BLaER1 treated with 17β-estradiol and CSF1 and Interleukin-3, amounts not matched to agents 10 nM and 100 nM (cell line): ENCODE measurements around the gene INCA1.
"Not testable (repeated sequence)": the region's sequence is repeated elsewhere in the genome, so short reads cannot be mapped to it uniquely, and the experiment has no call there.

Experiments
- H3K27ac ChIP-seq, 11 experiments: shearing (Covaris generic); formaldehyde crosslinking; 2 replicates each; pipeline ENCODE4 v1.8.1; 2022
- H3K27me3 ChIP-seq, 11 experiments: shearing (Covaris generic); formaldehyde crosslinking; 2 replicates each; pipeline ENCODE4 v1.8.1; 2022
- H3K36me3 ChIP-seq, 11 experiments: shearing (Covaris generic); formaldehyde crosslinking; 2 replicates each; pipeline ENCODE4 v1.8.1; 2022
- H3K4me1 ChIP-seq, 10 experiments: shearing (Covaris generic); formaldehyde crosslinking; 2 replicates each; pipeline ENCODE4 v1.8.1; 2022
- H3K4me2 ChIP-seq, 11 experiments: shearing (Covaris generic); formaldehyde crosslinking; 2 replicates each; pipeline ENCODE4 v1.8.1; 2022
- H3K4me3 ChIP-seq, 10 experiments: shearing (Covaris generic); formaldehyde crosslinking; 2 replicates each; pipeline ENCODE4 v1.8.1; 2022
- H3K9ac ChIP-seq, 11 experiments: shearing (Covaris generic); formaldehyde crosslinking; 2 replicates each; pipeline ENCODE4 v1.8.1; 2022
- H3K9me3 ChIP-seq, 11 experiments: shearing (Covaris generic); formaldehyde crosslinking; replicated peaks in 1 of 11; 2 replicates each; pipeline ENCODE4 v1.8.1; 2022
- H4K20me1 ChIP-seq, 11 experiments: shearing (Covaris generic); formaldehyde crosslinking; 2 replicates each; pipeline ENCODE4 v1.8.1; 2022
- Cebpa-rat ChIP-seq, 11 experiments: shearing (Covaris generic); IDR thresholded peaks; 2 replicates each; pipeline ENCODE4 v1.8.1; 2022

The INCA1 gene

GRCh38 chr17:5033352-5034015 is 36.2 kb upstream of the INCA1 start:
- no peak overlapping the region for H3K4me3 ChIP-seq
- TF ChIP-seq Cebpa-rat (IDR thresholded peaks at IDR 0.05) = no peak
- H3K4me2 ChIP-seq = peak overlapping the region in 1 of 11 experiments; percentile 7; a peak in 1 of 22 replicates
- H3K27ac ChIP-seq = no peak overlapping the region
- peaks cover 15 to 29% (median 23%) of the 10 kb centered on the region in 10 experiments; a peak in 19 of 20 replicates for H3K4me1 ChIP-seq
- H3K36me3 ChIP-seq = no peaks in the 10 kb centered on the region
- H3K9me3 ChIP-seq = no peaks in the 10 kb centered on the region
- H3K27me3 ChIP-seq = peaks cover 0 to 13% (median 3%) of the 10 kb centered on the region in 11 experiments; a peak in 9 of 22 replicates
- H3K9ac ChIP-seq = no peak overlapping the region
- no peaks in the 10 kb centered on the region for H4K20me1 ChIP-seq

GRCh38 chr17:5032865-5033264 is 35.5 kb upstream of the INCA1 start:
- peak overlapping the region in 3 of 11 experiments; percentile 7 to 83 (median 81); a peak in 3 of 22 replicates for H3K4me2 ChIP-seq
- no peak overlapping the region for H3K4me3 ChIP-seq
- no peaks in the 10 kb centered on the region for H3K36me3 ChIP-seq
- no peaks in the 10 kb centered on the region for H3K9me3 ChIP-seq
- TF ChIP-seq Cebpa-rat (IDR thresholded peaks at IDR 0.05) = no peak
- peaks cover 15 to 29% (median 23%) of the 10 kb centered on the region in 10 experiments; a peak in 19 of 20 replicates for H3K4me1 ChIP-seq
- H4K20me1 ChIP-seq = no peaks in the 10 kb centered on the region
- H3K9ac ChIP-seq = 0 out of 22 replicates have a peak overlapping the region, but pooled peaks of 1 of the 11 experiments have one; percentile 65
- no peak overlapping the region for H3K27ac ChIP-seq
- peaks cover 0 to 13% (median 3%) of the 10 kb centered on the region in 11 experiments; a peak in 9 of 22 replicates for H3K27me3 ChIP-seq

GRCh38 chr17:5031365-5032082 is 34.2 kb upstream of the INCA1 start:
- no peaks in the 10 kb centered on the region for H3K36me3 ChIP-seq
- peak overlapping the region; percentile 60 to 88 (median 79) for H3K4me2 ChIP-seq
- no peak for TF ChIP-seq Cebpa-rat (IDR thresholded peaks at IDR 0.05)
- H3K9ac ChIP-seq = peak overlapping the region; percentile 29 to 69 (median 62); a peak in 19 of 22 replicates
- peak overlapping the region; percentile 24 to 65 (median 49); a peak in 19 of 20 replicates for H3K4me3 ChIP-seq
- peak overlapping the region in 8 of 11 experiments; percentile 6 to 71 (median 59); a peak in 13 of 22 replicates for H3K27ac ChIP-seq
- no peaks in the 10 kb centered on the region for H4K20me1 ChIP-seq
- no peaks in the 10 kb centered on the region for H3K9me3 ChIP-seq
- H3K4me1 ChIP-seq = peaks cover 15 to 33% (median 23%) of the 10 kb centered on the region in 10 experiments; a peak in 19 of 20 replicates
- H3K27me3 ChIP-seq = peaks cover 0 to 13% (median 3%) of the 10 kb centered on the region in 11 experiments; a peak in 9 of 22 replicates

- Histone ChIP-seq H3K4me1 (peaks cover 15 to 33% (median 23%) of the 10 kb centered on the region in 10 experiments; a peak in 19 of 20 replicates), H3K9ac (peak overlapping the region in 1 of 11 experiments; percentile 42; a peak in 1 of 22 replicates)
- not testable (repeated sequence) for H3K27me3 ChIP-seq, H4K20me1 ChIP-seq, H3K4me3 ChIP-seq, H3K36me3 ChIP-seq, H3K27ac ChIP-seq, H3K9me3 ChIP-seq, H3K4me2 ChIP-seq
These were observed 32.8 kb upstream of the INCA1 start for GRCh38 chr17:5030168-5030567.

- Histone ChIP-seq H3K4me3 (no peak overlapping the region), H3K9me3 (no peaks in the 10 kb centered on the region), H3K4me2 (no peak overlapping the region), H3K27ac (no peak overlapping the region), H3K9ac (no peak overlapping the region), H3K27me3 (no peaks in the 10 kb centered on the region), H3K4me1 (peaks cover 14 to 30% (median 22%) of the 10 kb centered on the region in 10 experiments; a peak in 19 of 20 replicates), H3K36me3 (peaks cover 8 to 24% (median 16%) of the 10 kb centered on the region in 11 experiments; a peak in 20 of 22 replicates), H4K20me1 (peaks cover 0 to 10% (median 0%) of the 10 kb centered on the region in 11 experiments; a peak in 4 of 22 replicates)
- TF ChIP-seq Cebpa-rat (IDR thresholded peaks at IDR 0.05) = no peak
These were observed 30.6 kb upstream of the INCA1 start for GRCh38 chr17:5027916-5028315.

GRCh38 chr17:5027299-5027698 is 30.0 kb upstream of the INCA1 start:
- peaks cover 14 to 30% (median 22%) of the 10 kb centered on the region in 11 experiments for H3K36me3 ChIP-seq
- peaks cover 0 to 16% (median 0%) of the 10 kb centered on the region in 11 experiments; a peak in 4 of 22 replicates for H4K20me1 ChIP-seq
- no peaks in the 10 kb centered on the region for H3K9me3 ChIP-seq
- H3K9ac ChIP-seq = no peak overlapping the region
- H3K27ac ChIP-seq = no peak overlapping the region
- H3K27me3 ChIP-seq = no peaks in the 10 kb centered on the region
- peaks cover 13 to 27% (median 19%) of the 10 kb centered on the region in 10 experiments; a peak in 19 of 20 replicates for H3K4me1 ChIP-seq
- no peak for TF ChIP-seq Cebpa-rat (IDR thresholded peaks at IDR 0.05)
- no peak overlapping the region for H3K4me2 ChIP-seq
- no peak overlapping the region for H3K4me3 ChIP-seq

GRCh38 chr17:5024604-5025003 is 27.3 kb upstream of the INCA1 start:
- no peak overlapping the region for H3K4me3 ChIP-seq
- peaks cover 0 to 32% (median 0%) of the 10 kb centered on the region in 11 experiments; a peak in 7 of 22 replicates for H4K20me1 ChIP-seq
- peaks cover 7 to 22% (median 12%) of the 10 kb centered on the region in 10 experiments; a peak in 19 of 20 replicates for H3K4me1 ChIP-seq
- TF ChIP-seq Cebpa-rat (IDR thresholded peaks at IDR 0.05) = no peak
- no peaks in the 10 kb centered on the region for H3K9me3 ChIP-seq
- peaks cover 36 to 57% (median 46%) of the 10 kb centered on the region in 11 experiments for H3K36me3 ChIP-seq
- H3K9ac ChIP-seq = 0 out of 22 replicates have a peak overlapping the region, but pooled peaks of 1 of the 11 experiments have one; percentile 6
- no peaks in the 10 kb centered on the region for H3K27me3 ChIP-seq
- no peak overlapping the region for H3K27ac ChIP-seq
- H3K4me2 ChIP-seq = no peak overlapping the region

GRCh38 chr17:5023588-5024147 is 26.3 kb upstream of the INCA1 start:
- H3K27ac ChIP-seq = no peak overlapping the region
- 0 out of 22 replicates have a peak overlapping the region, but pooled peaks of 1 of the 11 experiments have one; percentile 6 for H3K9ac ChIP-seq
- H3K9me3 ChIP-seq = no peaks in the 10 kb centered on the region
- TF ChIP-seq Cebpa-rat (IDR thresholded peaks at IDR 0.05) = no peak
- H4K20me1 ChIP-seq = peaks cover 0 to 41% (median 3%) of the 10 kb centered on the region in 11 experiments; a peak in 9 of 22 replicates
- H3K27me3 ChIP-seq = no peaks in the 10 kb centered on the region
- H3K4me3 ChIP-seq = no peak overlapping the region
- H3K4me1 ChIP-seq = peaks cover 7 to 29% (median 19%) of the 10 kb centered on the region in 10 experiments; a peak in 19 of 20 replicates
- peaks cover 36 to 67% (median 46%) of the 10 kb centered on the region in 11 experiments for H3K36me3 ChIP-seq
- H3K4me2 ChIP-seq = no peak overlapping the region
